HepG2 (cell line): ENCODE results near the gene TNFSF13. TPM values are rescaled to one million over a fixed set of nuclear protein-coding genes. Genes with fewer than 3 reads are reported as not detected.

Experiments
- ATF2 ChIP-seq: sonication (generic); formaldehyde crosslinking; IDR thresholded peaks from 2 replicates; pipeline ENCODE4 v1.4.0; 2020; ENCODE audit warnings: missing genetic modification reagents
- E2F2 ChIP-seq: sonication (generic); formaldehyde crosslinking; IDR thresholded peaks from 2 replicates; pipeline ENCODE4 v1.4.0; 2020; ENCODE audit warnings: missing genetic modification reagents, borderline replicate concordance
- HOXA7 ChIP-seq: sonication (generic); formaldehyde crosslinking; IDR thresholded peaks from 2 replicates; pipeline ENCODE4 v1.8.1; 2022; ENCODE audit warnings: mild to moderate bottlenecking, missing genetic modification reagents, moderate library complexity
- IRF9 ChIP-seq: sonication (generic); formaldehyde crosslinking; IDR thresholded peaks from 2 replicates; pipeline ENCODE4 v1.8.0; 2022; ENCODE audit warnings: missing genetic modification reagents, mild to moderate bottlenecking, borderline replicate concordance
- MED13 ChIP-seq: sonication (generic); formaldehyde crosslinking; IDR thresholded peaks from 2 replicates; pipeline ENCODE4 v1.5.0; 2020; ENCODE audit warnings: missing genetic modification reagents
- MEF2D ChIP-seq: sonication (generic); formaldehyde crosslinking; IDR thresholded peaks from 2 replicates; pipeline ENCODE4 v1.5.1; 2020; ENCODE audit warnings: mild to moderate bottlenecking, missing genetic modification reagents
- PHF21A ChIP-seq: sonication (generic); formaldehyde crosslinking; IDR thresholded peaks from 2 replicates; pipeline ENCODE4 v1.5.0; 2020; ENCODE audit warnings: mild to moderate bottlenecking, missing genetic modification reagents
- PTBP1 ChIP-seq: fragments of 200-400 bp; formaldehyde crosslinking; IDR thresholded peaks from 2 replicates; pipeline ENCODE4 v1.6.1; 2018; ENCODE audit warnings: low read length, low read depth; ENCODE audit not compliant: poor library complexity, severe bottlenecking
- TBL1XR1 ChIP-seq: fragments of 150-350 bp; IDR thresholded peaks from 2 replicates; pipeline ENCODE4 v1.6.1; 2014; ENCODE audit warnings: borderline replicate concordance, low read length; ENCODE audit not compliant: partially characterized antibody
- TOE1 ChIP-seq: sonication (generic); formaldehyde crosslinking; IDR thresholded peaks from 2 replicates; pipeline ENCODE4 v1.4.0; 2020; ENCODE audit warnings: mild to moderate bottlenecking, missing genetic modification reagents
- ZNF138 ChIP-seq: sonication (generic); formaldehyde crosslinking; IDR thresholded peaks from 2 replicates; pipeline ENCODE4 v1.5.0; 2020; ENCODE audit warnings: mild to moderate bottlenecking, low read depth, missing genetic modification reagents
- ZNF234 ChIP-seq: sonication (generic); formaldehyde crosslinking; conservative IDR thresholded peaks from 2 replicates; pipeline ENCODE4 v1.5.1; 2020; ENCODE audit warnings: mild to moderate bottlenecking, missing genetic modification reagents
- ZNF318 ChIP-seq: sonication (generic); formaldehyde crosslinking; IDR thresholded peaks from 2 replicates; pipeline ENCODE4 v1.4.0; 2020; ENCODE audit warnings: mild to moderate bottlenecking, missing genetic modification reagents
- ZNF367 ChIP-seq: sonication (generic); formaldehyde crosslinking; IDR thresholded peaks from 2 replicates; pipeline ENCODE4 v1.4.0; 2020; ENCODE audit warnings: missing genetic modification reagents, borderline replicate concordance
- ZNF570 ChIP-seq: sonication (generic); formaldehyde crosslinking; IDR thresholded peaks from 2 replicates; pipeline ENCODE4 v1.4.0; 2020; ENCODE audit warnings: mild to moderate bottlenecking, missing genetic modification reagents, borderline replicate concordance
- ZNF781 ChIP-seq: sonication (generic); formaldehyde crosslinking; IDR thresholded peaks from 2 replicates; pipeline ENCODE4 v1.5.1; 2020; ENCODE audit warnings: borderline replicate concordance, mild to moderate bottlenecking, missing genetic modification reagents; ENCODE audit errors: not compliant biosample characterization
- polyA plus RNA-seq, 8 experiments: library from polyadenylated mRNA; depleted of rRNA in 3 of 8; stranded (reverse) in 7 of 8; unstranded in 1 of 8; fragments of >200 nt; fragmentation: Illumina TruSeq in 4 of 8; extraction: Trizol in 4 of 8; gene quantifications; 2 replicates each; pipeline versions ENCODE4 v1.2.1 to v1.2.3, GENCODE V29; 2011 to 2016; ENCODE audit warnings: low read depth in 4 of 8, missing spikeins in 1 of 8, mixed read lengths in 1 of 8; ENCODE audit not compliant: insufficient read depth in 1 of 8
- total RNA-seq, 5 experiments: library from RNA; depleted of rRNA; stranded (reverse); fragments of >200 nt; fragmentation: Illumina TruSeq; extraction: Trizol; gene quantifications; 2 replicates each; pipeline ENCODE4 v1.2.3, GENCODE V29; 2016; ENCODE audit warnings: low read depth in 1 of 5

TNFSF13 gene
- total and polyA plus RNA-seq, 2 of the 13 experiments (the other 11 are each of a cell fraction or from before 2014, with no cell fraction given), result 2.5 to 3.3 TPM

- TF ChIP-seq IRF9 (CRISPR knock-in tag) (0 out of 2 replicates have a peak, but pooled peaks have one; percentile 21), MED13 (no peak), ATF2 (CRISPR knock-in tag) (peak; percentile 42; the same call in 1 of the 2 replicates), ZNF234 (CRISPR knock-in tag) (no peak), PTBP1 (no peak), PHF21A (CRISPR knock-in tag) (peak; percentile 60; the same call in 1 of the 2 replicates), TOE1 (no peak), ZNF367 (CRISPR knock-in tag) (0 out of 2 replicates have a peak, but pooled peaks have one; percentile 14), ZNF570 (CRISPR knock-in tag) (no peak), TBL1XR1 (peak; percentile 48), ZNF781 (CRISPR knock-in tag) (no peak), ZNF138 (CRISPR knock-in tag) (no peak), E2F2 (CRISPR knock-in tag) (no peak), ZNF318 (peak; percentile 99), MEF2D (CRISPR knock-in tag) (peak; percentile 84), HOXA7 (CRISPR knock-in tag) (no peak)
Measured at GRCh38 chr17:7579001-7579833, 20.7 kb downstream of the TNFSF13 start, which contains the start of gene CD68 (continued).
